Spleen (tissue), 7 donors: ENCODE measurements around the gene ANKS1B.

Experiments
- CTCF ChIP-seq, 11 experiments: fragments of 200-600 bp in 7 of 11; fragments of 450-650 bp in 4 of 11; sonication (generic) in 4 of 11; IDR thresholded peaks in 8 of 11; conservative IDR thresholded peaks in 3 of 11; 1 replicate in 7 of 11; 2 replicates in 4 of 11; pipeline versions ENCODE4 v1.4.0 to v1.8.0; 2016 to 2021; ENCODE audit warnings: antibody characterized with exemption in 11 of 11, inconsistent platforms in 4 of 11, mild to moderate bottlenecking in 1 of 11
- POLR2A ChIP-seq, 3 donors: fragments of 450-650 bp; IDR thresholded peaks; one replicate each; pipeline ENCODE4 v1.5.1; 2017; ENCODE audit warnings: antibody characterized with exemption in 3 of 3, mild to moderate bottlenecking in 1 of 3
- donor health status: DM: no; HTN: no; CAD: no; lungs with moderate emphysema.
- donor health status: DM: no; HTN: no; CAD: no.
- donor health status: DM: no; HTN: no; CAD: no.

GRCh38 chr12:98922871-98923270 is 1061.9 kb downstream of the ANKS1B start:
- TF ChIP-seq POLR2A (IDR thresholded peaks at IDR 0.05) (no peak), CTCF (IDR thresholded peaks at IDR 0.05 in 8 of 11, conservative IDR thresholded peaks at IDR 0.05 in 3 of 11) (no peak)
